NCI-H1417 (cell line): Measurements from ENCODE around the gene GRIK3.

Experiments used
- DNase-seq, 3 experiments: peaks; one replicate each; lab custom pipeline; 2025; lab: John Stamatoyannopoulos, UW

GRIK3 gene

GRCh38 chr1:36981126-36981525 lies 53.2 kb downstream of the GRIK3 start:
- DNase-seq = no peak

- no peak for DNase-seq
These were observed 56.4 kb downstream of the GRIK3 start for GRCh38 chr1:36977731-36978406.

DNA sequence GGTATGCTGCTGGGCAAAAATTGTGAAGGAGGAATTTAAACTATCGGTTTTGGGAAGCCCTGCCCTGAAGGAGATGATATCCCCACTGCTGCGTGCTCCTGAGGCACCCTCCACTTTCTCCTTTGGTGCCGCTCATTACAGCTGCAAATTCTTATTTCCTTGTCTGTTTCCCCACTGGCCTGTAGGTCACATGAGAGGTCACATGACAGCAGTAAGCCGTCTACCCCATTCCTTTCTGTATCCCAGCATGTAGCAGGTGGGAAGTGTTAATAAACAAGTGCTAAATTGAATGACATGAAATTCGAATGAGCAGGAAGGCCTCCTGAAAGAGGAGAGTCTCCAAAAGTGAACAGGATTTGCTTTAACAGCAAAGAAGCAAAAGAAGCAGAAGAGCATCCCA lies 58.7 kb downstream of the GRIK3 start:
- peak in 1 of 3 experiments; percentile 11 for DNase-seq

- no peak for DNase-seq
These were observed 61.3 kb downstream of the GRIK3 start for GRCh38 chr1:36973056-36973455.

GRCh38 chr1:36971852-36972618 lies 62.3 kb downstream of the GRIK3 start:
- DNase-seq = peak in 2 of 3 experiments; percentile 18 to 53

GRCh38 chr1:36968730-36969129 lies 65.6 kb downstream of the GRIK3 start:
- peak; percentile 46 to 93 (median 78) for DNase-seq

DNA sequence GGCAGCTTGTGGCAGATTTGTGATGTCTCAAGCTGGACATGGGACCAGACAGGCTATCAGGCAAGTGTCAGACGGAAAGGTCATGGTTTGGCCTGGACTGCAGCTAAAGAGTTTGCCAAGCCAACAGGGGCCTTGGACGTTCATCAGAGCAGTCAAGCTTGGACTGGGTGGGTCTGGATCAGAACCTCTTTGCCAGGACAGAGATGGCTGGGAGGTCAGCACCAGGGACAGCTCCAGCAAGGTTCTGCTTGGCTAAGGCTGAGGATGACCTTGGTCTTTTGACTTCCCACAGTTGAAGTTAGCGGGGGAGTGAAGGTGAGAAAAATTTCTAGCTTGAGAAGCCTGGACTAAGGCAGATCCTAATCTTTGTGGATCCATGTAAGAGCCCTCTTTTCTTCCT lies 68.1 kb downstream of the GRIK3 start:
- DNase-seq = no peak

DNA sequence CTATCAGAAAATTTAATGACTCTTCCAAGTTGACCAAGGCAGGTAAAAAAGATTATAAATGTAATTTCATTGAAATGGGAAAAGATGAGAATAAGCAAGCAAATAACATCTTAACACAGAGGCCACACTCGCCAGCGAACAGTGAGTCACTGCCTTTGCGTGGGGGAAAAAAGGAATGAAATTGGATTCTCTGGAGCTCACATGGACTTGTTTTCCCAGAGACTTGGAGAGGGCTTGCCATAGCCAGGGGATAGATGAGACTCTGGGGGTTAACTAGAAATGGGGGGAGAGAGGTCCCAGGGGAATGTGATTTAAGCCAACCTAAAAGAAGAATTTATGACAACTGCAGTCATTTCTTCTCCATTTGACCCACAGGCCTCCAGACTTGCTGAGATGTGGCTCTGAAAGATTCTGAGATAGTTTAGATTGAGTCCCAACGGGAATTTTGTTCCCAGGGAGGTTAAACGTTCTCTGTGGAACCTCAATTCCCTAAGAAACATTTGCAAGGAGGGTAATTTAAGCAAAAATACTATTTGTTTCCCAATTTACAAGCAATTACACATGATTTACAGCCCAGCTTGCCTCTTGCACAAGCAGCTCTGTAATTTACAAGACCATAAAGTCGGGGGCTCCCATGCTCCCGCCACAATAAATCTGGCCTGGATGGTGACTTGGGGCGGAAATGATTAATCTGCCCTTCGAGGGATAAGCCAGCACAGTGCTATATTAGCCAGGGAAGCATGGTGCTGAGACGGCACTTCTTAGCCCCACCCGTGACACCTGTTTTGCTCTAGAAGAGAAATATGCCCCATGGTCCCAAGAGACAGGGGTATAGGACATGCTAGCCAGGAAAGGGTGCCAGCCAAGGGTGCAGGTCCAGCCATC lies 68.8 kb downstream of the GRIK3 start:
- DNase-seq = peak in 2 of 3 experiments; percentile 39 to 72

- DNase-seq = peak in 1 of 3 experiments; percentile 32
These were observed 69.5 kb downstream of the GRIK3 start for GRCh38 chr1:36964830-36965229.

GRCh38 chr1:36963006-36963405 lies 71.3 kb downstream of the GRIK3 start:
- peak; percentile 43 to 79 (median 75) for DNase-seq

GRCh38 chr1:36961062-36961615 lies 73.2 kb downstream of the GRIK3 start:
- DNase-seq = peak in 1 of 3 experiments; percentile 28

- DNase-seq = no peak
These were observed 77.7 kb downstream of the GRIK3 start for GRCh38 chr1:36956570-36956969.

GRCh38 chr1:36955016-36955415 lies 79.3 kb downstream of the GRIK3 start:
- no peak for DNase-seq

DNA sequence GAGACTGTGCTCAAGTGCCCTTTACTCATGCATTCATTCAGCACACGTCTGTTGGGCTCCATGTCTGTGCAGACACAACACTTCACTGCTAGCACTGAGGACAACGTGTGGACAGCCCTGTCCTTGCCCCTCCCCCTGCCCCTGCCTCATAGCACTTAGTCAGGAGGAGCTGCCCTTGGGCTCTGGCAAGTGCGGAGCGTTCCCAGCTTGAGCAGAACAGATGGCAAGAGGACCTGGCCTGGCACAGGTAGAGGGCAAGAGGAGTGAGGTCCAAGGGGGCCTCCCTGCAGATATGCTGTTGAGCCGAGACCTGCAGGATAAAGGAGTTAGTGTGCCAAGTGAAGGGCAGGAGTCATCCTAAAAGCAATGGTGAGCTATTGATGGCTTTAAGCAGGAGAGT lies 81.3 kb downstream of the GRIK3 start:
- no peak for DNase-seq

DNA sequence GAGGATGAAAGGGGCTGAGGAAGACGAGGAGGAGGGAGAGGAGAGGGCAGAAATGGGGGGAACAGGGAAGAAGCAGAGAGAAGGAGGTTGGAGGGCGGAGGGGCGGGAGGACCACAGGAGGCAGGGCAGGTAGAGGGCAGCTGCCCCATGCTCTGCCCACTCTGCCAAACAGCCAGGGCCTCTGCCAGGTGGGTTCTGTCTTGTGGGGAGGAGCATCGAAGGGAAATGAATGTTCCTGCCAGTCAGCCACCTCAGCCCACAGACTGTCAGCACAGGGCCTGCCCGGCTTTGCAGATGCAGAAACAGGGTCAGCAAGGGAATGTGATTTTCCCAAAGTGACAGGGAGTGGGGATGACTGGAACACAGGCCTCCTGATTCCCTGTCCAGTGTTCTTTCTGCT lies 82.6 kb downstream of the GRIK3 start:
- DNase-seq = peak in 1 of 3 experiments; percentile 54

DNA sequence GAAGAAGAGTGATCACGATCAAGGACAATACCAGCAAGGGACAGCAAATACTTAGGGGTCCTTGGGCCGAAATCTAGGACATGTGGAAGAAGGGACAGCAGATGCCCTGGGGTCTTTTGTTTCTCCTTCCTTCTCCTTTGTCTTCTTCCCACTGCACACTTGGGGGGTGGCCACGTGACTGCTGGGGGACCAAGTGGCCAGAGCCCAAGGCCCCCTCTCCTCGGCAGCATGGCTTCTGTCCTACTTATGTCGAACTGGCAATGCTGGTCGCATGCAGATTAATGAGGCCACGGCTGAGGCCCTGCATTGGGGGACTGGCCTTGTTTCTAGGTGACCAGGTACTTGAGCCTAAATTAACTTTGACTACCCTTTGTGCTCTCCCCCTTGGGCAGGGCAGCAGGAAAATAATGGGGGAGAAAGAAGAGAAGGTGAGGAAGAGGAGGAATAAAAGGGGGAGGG lies 83.0 kb downstream of the GRIK3 start:
- DNase-seq = peak in 2 of 3 experiments; percentile 23 to 65

DNA sequence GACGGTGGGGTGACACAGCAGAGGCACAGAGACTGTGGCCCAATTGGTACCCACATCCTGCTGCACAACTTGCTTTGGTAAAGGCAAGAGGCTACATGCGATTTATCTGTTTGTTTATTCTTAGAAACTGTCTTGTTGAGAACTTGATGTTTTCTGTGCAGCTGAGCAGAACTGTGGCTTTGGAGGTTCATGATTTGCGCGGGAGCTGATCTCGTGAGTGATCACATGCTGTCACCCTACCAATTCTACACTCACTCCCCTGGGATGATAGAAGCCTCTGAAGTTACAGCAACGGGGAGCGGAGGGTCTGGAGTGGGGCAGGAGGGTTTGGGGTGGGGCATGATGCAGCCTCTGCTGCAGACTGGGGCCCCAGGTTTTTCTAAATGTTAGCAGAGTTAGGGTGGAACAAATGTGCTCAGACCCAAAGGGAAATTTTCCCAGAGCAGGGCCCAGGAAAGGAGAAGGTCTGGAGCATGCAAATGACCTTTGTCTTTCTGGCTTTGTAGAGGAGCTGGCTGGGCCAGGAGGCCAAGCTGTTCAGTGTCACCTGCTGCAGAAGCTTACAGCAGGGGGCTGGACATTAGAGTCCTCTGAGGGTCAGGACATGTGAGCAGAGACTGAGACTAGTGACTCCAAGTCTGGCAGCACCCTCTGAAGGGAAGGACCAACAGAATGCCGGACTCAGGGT lies 83.6 kb downstream of the GRIK3 start:
- peak in 1 of 3 experiments; percentile 58 for DNase-seq

DNA sequence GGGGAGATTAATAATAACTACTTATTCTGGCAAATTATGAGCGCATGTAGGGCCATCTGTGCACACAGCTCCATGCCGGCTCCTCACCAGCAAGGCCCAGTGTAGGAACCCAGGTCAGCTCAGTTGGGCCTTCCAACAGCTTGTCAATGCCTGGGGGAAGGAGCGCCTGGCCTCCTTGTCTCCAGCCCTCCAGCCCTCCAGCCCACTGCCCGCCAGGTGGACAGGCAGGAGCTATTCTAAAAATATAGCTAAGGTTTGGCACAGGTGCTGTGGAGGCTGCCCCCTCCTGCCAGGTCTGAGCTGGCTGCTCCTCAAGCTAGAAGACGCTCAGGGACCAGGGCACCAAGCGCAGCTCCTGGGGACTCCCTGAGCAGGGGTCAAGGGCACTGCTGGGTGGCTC lies 85.7 kb downstream of the GRIK3 start:
- no peak for DNase-seq

- DNase-seq = no peak
These were observed 86.2 kb downstream of the GRIK3 start for GRCh38 chr1:36948147-36948546.

DNA sequence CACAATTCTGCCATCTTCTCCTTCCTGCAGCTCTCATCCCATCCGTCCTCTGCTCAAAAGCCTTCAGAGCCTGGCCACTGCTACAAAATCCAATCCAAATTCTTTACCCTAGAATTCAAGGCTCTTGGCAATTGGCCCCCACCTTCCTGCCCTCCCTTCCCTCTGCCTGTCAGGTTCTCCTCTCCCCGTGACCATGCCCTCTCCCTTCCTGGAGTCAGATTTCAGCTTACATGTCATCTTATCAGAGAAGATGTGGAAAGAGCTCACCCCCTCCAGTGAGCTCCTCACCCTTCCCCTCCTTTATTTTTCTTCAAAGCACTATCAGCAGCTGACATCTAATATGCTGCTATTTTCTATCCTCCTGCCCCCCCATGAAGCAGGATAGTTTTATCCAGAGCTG lies 86.9 kb downstream of the GRIK3 start:
- peak in 2 of 3 experiments; percentile 9 to 49 for DNase-seq

DNA sequence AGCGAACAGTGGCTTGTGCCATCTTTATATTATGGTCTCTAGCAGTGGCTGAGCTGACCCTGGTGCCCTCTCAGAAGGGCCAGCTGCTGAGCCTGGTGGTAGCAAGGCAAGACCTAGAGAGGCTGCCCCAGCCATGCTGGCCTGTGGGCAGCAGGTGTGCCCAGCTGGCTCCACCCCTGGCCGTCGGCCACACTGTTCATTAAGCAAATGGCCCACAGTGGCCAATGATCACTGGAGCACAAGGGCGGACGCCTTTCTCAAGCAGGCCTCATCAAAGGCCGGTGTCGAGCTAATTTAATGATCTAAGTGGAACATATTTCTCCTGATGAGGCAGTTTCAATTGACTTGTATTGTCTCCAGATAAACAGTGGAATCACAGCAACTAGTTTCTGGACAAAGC lies 89.4 kb downstream of the GRIK3 start:
- DNase-seq = peak in 2 of 3 experiments; percentile 27 to 77
